Body of pancreas (tissue), 4 donors: ENCODE results near the gene PRRC2A.

Source experiments
- CTCF ChIP-seq, 7 experiments: fragments of 450-650 bp in 4 of 7; fragments of 200-600 bp in 3 of 7; sonication (generic) in 3 of 7; IDR thresholded peaks; one replicate each; pipeline ENCODE4 v1.5.1; 2016 to 2019; ENCODE audit warnings: antibody characterized with exemption in 7 of 7
- POLR2A ChIP-seq, 3 donors: fragments of 450-650 bp; IDR thresholded peaks; one replicate each; pipeline ENCODE4 v1.6.1; 2016; ENCODE audit warnings: antibody characterized with exemption in 3 of 3, mild to moderate bottlenecking in 2 of 3

- TF ChIP-seq CTCF (IDR thresholded peaks at IDR 0.05) (no peak), POLR2A (IDR thresholded peaks at IDR 0.05) (no peak)
These were observed 46.1 kb upstream of the PRRC2A start for GRCh38 chr6:31574106-31575061.
